Measurements from ENCODE around the gene LARP1.
"Not testable (repeated sequence)": the region's sequence is repeated elsewhere in the genome, so short reads cannot be mapped to it uniquely, and the experiment has no call there.

DNA sequence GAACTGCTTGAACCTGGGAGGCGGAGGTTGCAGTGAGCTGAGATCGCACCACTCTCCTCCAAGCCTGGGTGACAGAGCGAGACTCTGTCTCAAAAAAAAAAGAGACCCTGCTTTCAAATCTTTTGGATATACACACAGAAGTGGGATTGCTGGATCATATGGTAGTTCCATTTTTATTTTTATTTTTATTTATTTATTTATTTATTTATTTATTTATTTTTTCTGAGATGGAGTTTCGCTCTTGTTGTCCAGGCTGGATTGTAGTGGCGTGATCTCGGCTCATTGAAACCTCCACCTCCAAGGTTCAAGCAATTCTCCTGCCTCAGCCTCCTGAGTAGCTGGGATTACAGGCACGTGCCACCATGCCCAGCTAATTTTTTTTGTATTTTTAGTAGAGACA, 19.8 kb upstream of the LARP1 start:
- TF ChIP-seq, protein P1, sequence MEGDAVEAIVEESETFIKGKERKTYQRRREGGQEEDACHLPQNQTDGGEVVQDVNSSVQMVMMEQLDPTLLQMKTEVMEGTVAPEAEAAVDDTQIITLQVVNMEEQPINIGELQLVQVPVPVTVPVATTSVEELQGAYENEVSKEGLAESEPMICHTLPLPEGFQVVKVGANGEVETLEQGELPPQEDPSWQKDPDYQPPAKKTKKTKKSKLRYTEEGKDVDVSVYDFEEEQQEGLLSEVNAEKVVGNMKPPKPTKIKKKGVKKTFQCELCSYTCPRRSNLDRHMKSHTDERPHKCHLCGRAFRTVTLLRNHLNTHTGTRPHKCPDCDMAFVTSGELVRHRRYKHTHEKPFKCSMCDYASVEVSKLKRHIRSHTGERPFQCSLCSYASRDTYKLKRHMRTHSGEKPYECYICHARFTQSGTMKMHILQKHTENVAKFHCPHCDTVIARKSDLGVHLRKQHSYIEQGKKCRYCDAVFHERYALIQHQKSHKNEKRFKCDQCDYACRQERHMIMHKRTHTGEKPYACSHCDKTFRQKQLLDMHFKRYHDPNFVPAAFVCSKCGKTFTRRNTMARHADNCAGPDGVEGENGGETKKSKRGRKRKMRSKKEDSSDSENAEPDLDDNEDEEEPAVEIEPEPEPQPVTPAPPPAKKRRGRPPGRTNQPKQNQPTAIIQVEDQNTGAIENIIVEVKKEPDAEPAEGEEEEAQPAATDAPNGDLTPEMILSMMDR (conservative IDR thresholded peaks at IDR 0.05; ENCODE audit: low read length) = not testable (repeated sequence)
- not testable (repeated sequence) for TF ChIP-seq EZH2phosphoT487 (IDR thresholded peaks at IDR 0.05; ENCODE audit: borderline replicate concordance)
